ENCODE measurements around the gene ERCC4.

GRCh38 chr16:13962232-13962631 lies 42.3 kb downstream of the ERCC4 start:
- no peak for TF ChIP-seq ZFX (IDR thresholded peaks at IDR 0.05)
- TF ChIP-seq, protein P1, sequence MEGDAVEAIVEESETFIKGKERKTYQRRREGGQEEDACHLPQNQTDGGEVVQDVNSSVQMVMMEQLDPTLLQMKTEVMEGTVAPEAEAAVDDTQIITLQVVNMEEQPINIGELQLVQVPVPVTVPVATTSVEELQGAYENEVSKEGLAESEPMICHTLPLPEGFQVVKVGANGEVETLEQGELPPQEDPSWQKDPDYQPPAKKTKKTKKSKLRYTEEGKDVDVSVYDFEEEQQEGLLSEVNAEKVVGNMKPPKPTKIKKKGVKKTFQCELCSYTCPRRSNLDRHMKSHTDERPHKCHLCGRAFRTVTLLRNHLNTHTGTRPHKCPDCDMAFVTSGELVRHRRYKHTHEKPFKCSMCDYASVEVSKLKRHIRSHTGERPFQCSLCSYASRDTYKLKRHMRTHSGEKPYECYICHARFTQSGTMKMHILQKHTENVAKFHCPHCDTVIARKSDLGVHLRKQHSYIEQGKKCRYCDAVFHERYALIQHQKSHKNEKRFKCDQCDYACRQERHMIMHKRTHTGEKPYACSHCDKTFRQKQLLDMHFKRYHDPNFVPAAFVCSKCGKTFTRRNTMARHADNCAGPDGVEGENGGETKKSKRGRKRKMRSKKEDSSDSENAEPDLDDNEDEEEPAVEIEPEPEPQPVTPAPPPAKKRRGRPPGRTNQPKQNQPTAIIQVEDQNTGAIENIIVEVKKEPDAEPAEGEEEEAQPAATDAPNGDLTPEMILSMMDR (conservative IDR thresholded peaks at IDR 0.05): no peak
